Erythroblast (primary cell): ENCODE measurements around the gene AP1G2.
A peak's percentile ranks its signal among the peaks of the same experiment; 100 is the strongest.
"Not testable (repeated sequence)": the region's sequence is repeated elsewhere in the genome, so short reads cannot be mapped to it uniquely, and the experiment has no call there.

Source experiments
- DNase-seq, 2 experiments: peaks; one replicate each; lab custom pipeline; 2025; lab: John Stamatoyannopoulos, UW
- GATA1 ChIP-seq: IDR thresholded peaks from 2 replicates; pipeline ENCODE4 v1.6.1; 2011; ENCODE audit warnings: low read depth, mild to moderate bottlenecking, control low read depth, low read length, moderate library complexity
- POLR2A ChIP-seq: IDR thresholded peaks from 2 replicates; pipeline ENCODE4 v1.6.1; 2011; ENCODE audit warnings: mild to moderate bottlenecking, low read length

AP1G2 gene

GRCh38 chr14:23567186-23568020, at the start of gene AP1G2:
Gene AP1G2 (minus strand): TSS chr14:23567791. CDS start chr14:23567314, 477 bp downstream.
- TF ChIP-seq GATA1 (no peak), POLR2A (peak; percentile 67)
- DNase-seq = peak; percentile 80 to 81

- TF ChIP-seq POLR2A (no peak), GATA1 (no peak)
Observed at GRCh38 chr14:23615856-23616255, 48.3 kb upstream of the AP1G2 start.

GRCh38 chr14:23614395-23614828, 46.8 kb upstream of the AP1G2 start:
- TF ChIP-seq GATA1 (no peak), POLR2A (no peak)
- DNase-seq = no peak

More at GRCh38 chr14:23615856-23616255, 48.3 kb upstream of the AP1G2 start:
- DNase-seq = no peak

GRCh38 chr14:23613242-23614070, 45.9 kb upstream of the AP1G2 start:
- no peak for DNase-seq

GRCh38 chr14:23612802-23613201, 45.2 kb upstream of the AP1G2 start:
- no peak for DNase-seq

More at GRCh38 chr14:23613242-23614070, 45.9 kb upstream of the AP1G2 start:
- TF ChIP-seq POLR2A = no peak
- no peak for TF ChIP-seq GATA1

GRCh38 chr14:23612354-23612732, 44.8 kb upstream of the AP1G2 start:
- no peak for DNase-seq
- TF ChIP-seq GATA1 (no peak), POLR2A (no peak)

More at GRCh38 chr14:23612802-23613201, 45.2 kb upstream of the AP1G2 start:
- TF ChIP-seq GATA1 (no peak), POLR2A (no peak)

- no peak for TF ChIP-seq GATA1
- DNase-seq = no peak
Observed at GRCh38 chr14:23610815-23611289, 43.3 kb upstream of the AP1G2 start.

- no peak for DNase-seq
Observed at GRCh38 chr14:23610090-23610814, 42.7 kb upstream of the AP1G2 start.

GRCh38 chr14:23609411-23610089, 42.0 kb upstream of the AP1G2 start:
- DNase-seq = not testable (repeated sequence)

More at GRCh38 chr14:23610090-23610814, 42.7 kb upstream of the AP1G2 start:
- no peak for TF ChIP-seq POLR2A
- TF ChIP-seq GATA1 = no peak

- no peak for TF ChIP-seq POLR2A
- no peak for TF ChIP-seq GATA1
- no peak for DNase-seq
Observed at GRCh38 chr14:23609001-23609400, 41.4 kb upstream of the AP1G2 start.

- TF ChIP-seq POLR2A (no peak), GATA1 (no peak)
Observed at GRCh38 chr14:23608454-23608853, 40.9 kb upstream of the AP1G2 start.

GRCh38 chr14:23605931-23606585, 38.5 kb upstream of the AP1G2 start:
- no peak for DNase-seq
- TF ChIP-seq GATA1 = no peak

More at GRCh38 chr14:23608454-23608853, 40.9 kb upstream of the AP1G2 start:
- DNase-seq = no peak

- TF ChIP-seq POLR2A = no peak
- no peak for TF ChIP-seq GATA1
- no peak for DNase-seq
Observed at GRCh38 chr14:23604675-23605170, 37.1 kb upstream of the AP1G2 start.
